SHP77 treated with DMSO at 0.1 percent for 48 hours (cell line): ENCODE results near the gene DEPDC5.

ENCODE experiments used
- DNase-seq: peaks from one replicate; lab custom pipeline; 2025; lab: John Stamatoyannopoulos, UW

The DEPDC5 gene

DNA sequence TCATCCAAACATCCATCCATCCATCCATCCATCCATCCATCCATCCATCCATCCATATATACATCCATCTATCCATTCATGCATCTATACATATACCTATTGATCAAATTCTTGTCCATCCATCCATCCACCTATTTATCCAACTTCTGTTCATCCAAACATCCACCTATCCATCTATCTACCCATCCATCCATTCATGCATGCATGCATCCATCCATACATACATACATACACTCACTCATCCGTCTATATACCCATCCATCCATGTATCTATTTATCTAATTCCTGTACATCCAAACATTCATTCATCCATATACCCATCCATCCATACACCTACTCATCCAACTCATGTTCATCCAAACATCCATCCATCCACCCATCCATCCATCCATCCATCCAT, 171.2 kb downstream of the DEPDC5 start:
- no peak for DNase-seq

DNA sequence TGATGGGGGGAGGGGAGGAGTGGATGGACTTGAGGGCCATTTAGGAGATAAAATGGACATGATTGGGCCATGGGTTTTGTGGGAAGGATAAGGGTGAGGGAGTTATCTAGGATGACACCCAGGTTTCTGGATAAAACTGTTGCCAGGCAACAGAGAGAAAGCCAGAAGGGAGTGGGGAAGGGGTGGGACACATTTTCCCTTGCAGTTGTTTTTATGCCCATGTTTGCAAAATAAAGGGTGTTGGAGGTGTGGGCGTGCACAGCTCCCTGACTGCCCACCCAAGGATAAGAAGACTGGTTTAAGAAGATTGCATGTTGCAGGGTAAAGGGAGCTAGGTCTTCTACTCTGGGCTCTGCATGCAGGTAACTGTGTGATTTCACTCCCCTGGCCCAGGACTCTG, 172.2 kb downstream of the DEPDC5 start:
- no peak for DNase-seq

DNA sequence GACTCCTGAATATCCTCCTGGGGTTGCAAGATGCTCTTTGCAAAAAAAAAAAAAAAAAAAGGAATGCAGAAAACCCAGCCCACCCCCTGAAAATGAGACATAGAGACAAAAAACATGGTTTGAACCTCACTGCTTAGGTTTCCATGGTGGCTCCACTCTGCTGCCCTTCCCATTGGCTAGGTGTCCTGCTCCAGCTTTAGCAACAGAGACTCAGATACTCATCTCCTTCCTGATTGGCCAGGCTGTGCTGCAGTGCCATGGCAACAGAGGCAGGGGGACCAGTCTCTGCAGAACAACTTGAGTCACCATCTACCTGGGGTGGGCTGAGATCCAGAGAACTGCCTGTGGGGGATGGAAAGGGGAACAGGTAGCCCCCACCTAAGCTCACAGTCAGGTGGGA, 173.2 kb downstream of the DEPDC5 start:
- no peak for DNase-seq

DNA sequence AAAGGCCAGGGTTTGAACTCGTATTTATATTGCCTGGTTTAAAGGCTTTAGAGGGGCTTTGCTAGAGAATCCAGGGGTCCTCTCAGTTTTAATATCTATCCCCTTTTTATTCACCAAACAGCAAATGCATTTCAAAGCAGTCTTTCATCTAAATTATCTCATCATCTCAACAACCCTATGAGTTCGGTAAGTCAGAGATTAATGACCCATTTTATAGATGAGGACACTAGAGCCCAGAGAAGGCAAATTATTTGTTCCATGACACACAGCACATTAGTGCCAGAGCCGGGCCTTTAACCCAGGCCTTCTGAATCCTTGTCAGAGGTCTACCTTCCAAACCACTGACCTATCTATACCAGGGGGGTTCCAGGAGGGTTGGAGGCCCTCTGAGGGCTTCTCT, 173.7 kb downstream of the DEPDC5 start:
- DNase-seq = no peak

DNA sequence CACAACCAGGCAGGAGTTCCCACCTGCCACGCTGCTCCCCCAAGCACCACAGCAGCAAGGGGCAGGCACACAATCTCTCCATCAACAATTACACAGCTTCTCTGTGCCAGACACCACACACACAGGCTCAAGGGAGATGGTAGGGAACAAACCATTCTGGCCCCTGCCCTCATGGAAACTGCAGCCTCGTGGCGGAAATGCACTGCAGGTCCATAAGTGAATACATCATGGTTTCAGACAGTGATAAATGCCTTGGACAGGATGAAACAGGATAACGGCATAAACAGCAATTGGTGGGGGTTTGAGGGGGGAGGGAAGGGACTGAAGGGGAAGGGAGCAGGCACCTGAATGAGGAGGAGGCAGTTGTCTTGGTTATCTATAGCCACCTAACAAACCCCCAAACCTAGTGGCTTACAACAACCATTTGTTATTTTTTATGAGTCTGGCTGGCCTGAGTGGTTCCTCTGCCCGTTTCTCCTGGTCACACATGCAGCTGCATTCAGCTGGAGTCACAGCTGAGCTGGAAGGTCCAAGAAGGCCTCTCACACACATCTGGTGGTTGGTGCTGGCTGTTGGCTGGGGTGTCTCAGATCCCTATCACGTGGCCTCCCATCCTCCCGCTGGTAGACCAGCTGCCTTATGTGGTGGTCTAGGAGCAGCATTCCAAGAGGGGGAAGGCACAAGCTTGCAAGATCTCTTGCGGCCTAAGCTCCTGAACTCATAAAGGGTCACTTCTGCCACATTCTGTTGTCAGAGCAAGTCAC, 175.5 kb downstream of the DEPDC5 start:
- no peak for DNase-seq

DNA sequence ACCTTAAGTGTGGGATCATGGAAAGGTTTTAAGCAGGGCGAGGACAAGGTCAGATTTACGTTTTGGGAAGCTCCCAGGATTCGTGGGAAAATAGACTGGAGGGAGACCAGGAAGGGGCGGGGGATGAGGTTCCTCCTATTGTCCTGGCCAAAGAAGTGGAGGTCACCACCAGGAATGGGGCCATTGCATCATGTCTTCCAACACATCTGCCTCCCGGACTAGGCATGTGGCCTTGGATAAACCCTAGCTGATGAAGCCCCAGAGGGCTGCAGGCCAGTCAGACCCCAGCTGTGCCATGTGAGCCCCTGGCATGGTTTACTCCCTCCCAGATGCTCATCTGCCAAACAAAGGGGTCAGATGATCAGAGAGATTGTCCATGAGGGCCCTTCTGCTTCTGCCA, 179.0 kb downstream of the DEPDC5 start:
- no peak for DNase-seq

DNA sequence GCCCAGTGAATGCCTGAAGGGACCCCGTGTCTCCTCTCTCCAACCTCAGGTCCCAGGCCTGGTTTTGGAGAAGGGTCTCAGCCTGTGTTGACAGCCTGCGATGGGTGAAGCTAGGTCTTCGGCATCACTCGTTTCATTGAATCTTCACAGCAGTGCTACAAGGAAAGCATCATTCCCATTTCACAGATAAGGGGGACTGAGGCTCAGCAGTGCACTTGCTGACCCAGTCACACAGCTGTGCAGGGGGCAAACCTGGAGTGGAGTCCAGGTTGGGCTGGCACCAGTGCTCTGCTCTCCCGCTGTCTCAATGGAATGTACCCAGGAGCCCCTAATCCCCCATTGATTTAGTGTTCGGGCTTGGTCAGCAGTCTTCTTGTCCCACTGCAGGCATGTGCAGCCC, 179.6 kb downstream of the DEPDC5 start:
- no peak for DNase-seq

DNA sequence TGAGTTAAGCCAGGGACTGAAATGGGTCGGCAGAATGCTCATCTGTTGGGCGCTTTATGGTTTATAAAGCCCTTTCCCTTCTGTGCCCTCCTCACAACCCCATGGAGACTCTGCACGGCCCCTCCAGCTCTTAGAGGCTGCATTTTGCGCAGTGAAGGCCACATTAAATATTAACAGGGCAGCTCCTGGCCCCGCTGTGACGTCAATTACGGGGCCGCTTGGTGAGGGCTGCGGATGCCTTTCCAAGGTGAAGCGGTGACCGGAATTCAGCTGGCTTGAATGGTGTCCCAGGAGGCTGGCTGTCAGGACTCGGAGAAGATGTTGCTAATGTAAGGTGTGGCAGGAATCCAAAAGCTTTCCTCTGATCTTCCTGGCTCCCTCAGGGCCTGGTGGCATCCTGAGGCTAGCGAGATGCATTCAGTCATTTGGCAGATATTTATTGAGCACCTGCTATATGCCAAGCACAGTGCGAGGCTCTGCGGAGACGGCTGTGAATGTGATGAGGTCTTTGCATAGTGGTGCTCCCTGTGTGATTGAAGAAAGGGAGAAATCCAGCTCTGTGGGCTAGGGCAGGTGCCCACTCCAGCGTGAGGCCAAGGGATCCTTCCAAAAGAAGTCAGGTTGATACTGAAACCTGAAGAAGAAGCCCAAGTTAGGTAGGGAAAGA, 180.1 kb downstream of the DEPDC5 start:
- no peak for DNase-seq

DNA sequence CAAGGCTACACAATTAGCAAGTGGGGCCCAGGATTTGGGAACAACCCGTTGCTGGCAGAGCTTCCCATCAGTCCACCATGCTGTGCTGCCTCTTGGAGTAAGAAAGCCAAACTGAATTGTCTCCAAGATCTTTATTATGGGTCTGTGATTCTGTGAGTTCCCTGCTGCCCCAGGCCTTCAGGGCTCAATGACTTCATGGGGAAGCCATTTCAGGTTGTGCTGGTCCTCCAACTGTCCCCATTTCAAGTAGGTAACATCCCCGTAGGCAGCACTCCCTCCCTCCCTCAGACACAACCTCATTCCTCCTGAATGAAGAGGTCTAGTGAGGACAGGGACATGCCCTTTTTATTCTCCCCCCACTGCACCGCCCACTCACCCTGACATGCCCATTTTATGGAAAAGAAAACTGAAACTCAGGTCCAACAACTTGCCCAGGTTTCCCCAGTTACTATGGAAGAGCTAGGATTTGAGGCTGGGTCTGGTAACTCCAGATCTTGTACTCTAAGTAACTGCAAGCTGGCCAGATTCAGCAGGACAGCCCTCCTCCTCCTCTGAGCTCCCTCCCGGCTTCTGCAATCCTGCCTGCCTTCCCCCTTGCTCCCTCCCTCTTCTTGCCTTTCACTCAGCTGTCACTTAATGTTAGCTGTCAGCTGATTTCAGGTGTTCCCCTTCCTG, 182.3 kb downstream of the DEPDC5 start:
- no peak for DNase-seq

DNA sequence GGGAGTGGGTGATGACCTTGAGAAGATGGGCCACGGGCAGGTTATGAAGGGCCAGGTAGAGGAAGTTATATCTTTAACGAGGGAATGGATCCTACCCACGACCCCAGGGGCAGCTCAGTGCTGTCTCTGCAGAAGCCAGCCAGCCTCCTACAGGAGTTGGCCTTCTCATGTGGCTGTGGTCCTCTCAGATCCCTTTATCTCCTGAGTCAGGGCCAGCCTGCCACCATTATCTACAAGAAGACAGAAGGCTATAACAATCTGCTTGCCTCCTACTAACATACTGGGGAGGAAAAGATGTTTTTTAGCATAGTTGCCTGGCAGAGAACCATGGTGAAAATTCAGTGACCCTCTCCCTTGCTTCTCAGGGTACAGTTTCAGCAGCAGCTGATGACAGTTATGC, 183.5 kb downstream of the DEPDC5 start:
- no peak for DNase-seq

DNA sequence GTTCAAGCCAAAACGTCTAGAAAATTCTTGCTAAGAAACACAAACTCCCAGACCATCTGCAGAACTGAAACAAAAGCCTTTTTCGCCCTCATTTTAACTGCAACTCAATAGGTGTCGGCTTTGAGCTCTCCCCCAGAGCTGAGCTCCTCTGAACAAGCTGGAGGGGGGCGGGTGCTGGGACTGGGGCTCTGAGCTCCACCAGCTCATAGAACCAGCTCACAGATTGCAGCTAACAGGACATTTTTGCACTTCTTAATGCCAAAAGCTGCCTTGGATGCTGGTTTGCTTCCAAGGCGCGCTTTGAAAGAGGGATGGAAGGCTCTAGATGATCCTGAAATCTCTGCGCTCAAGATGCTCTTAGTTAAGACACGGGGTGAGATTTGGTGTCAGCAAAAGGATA, 184.5 kb downstream of the DEPDC5 start:
- DNase-seq = no peak

DNA sequence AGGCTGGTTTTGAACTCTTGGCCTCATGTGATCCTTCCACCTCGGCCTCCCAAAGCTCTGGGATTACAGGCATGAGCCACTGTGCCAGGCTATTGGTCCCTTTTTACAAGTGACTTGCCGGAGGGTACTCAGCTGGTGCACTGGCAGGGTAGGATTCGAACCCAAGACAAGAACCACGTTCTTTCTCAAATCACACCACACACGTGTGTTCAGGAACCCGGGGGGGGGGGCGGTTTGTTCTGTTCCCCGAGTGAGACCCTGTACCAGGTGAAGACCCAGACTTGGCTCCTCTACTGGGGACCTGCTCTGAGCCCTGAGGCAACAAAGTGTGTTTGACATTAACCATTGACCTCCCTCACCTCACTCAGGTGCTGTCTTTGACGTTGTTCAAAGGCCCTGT, 186.7 kb downstream of the DEPDC5 start:
- no peak for DNase-seq

DNA sequence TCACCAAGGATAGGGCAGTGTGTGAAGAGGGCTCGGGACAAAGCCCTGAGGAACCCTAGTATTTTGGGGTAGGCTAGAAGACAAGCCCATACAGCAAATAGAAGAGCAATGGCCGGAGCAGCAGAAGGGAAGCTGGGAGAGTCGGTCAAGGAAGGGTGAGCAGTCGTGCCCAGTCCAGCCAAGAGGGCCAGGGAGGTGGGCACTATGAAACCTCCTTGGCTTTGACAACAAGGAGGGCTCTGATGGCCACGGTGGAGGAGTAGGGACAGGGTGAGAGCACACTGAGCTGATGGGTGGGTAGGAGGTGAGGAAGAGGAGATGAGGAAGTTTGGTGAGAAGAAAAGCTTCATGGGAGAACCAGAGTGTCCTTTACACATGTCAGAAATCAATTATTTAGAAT, 188.3 kb downstream of the DEPDC5 start:
- no peak for DNase-seq

DNA sequence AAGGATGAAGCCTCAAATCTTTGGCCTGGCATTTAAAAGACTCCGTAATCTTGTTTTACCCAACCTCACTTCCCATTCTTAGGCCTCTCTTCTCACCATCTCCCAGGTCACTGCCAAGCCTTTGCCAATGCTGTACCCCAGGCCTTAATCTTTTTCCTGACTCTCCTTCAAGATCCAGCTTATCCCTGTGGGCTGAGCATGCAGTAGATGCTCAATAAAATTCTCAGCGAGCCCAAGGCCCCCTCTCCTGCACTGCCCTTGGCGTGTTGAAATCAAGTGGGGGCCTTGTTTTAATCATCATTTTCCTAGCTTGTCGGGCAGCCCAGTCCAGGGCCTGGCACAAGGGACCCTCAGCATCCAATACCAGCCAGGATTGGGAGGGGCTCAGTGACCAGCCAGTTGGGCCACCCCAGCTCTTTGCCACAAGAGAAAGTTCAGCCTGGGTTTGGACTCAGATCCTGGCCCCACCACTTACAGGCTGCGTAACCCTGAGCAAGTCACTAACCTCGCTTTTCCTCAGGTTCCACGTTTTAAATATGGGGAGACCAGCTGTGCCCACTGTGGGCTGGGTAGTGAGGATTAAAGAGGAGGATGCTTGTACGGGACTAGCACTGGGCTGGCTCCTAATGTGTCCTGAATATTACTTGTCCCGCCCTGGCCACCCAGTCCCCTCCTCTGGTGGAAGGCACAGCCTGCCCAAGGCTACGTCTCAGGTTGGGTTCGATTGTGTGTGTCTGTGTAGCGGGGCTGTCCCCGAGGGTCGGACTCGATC, 189.6 kb downstream of the DEPDC5 start:
- DNase-seq = no peak

DNA sequence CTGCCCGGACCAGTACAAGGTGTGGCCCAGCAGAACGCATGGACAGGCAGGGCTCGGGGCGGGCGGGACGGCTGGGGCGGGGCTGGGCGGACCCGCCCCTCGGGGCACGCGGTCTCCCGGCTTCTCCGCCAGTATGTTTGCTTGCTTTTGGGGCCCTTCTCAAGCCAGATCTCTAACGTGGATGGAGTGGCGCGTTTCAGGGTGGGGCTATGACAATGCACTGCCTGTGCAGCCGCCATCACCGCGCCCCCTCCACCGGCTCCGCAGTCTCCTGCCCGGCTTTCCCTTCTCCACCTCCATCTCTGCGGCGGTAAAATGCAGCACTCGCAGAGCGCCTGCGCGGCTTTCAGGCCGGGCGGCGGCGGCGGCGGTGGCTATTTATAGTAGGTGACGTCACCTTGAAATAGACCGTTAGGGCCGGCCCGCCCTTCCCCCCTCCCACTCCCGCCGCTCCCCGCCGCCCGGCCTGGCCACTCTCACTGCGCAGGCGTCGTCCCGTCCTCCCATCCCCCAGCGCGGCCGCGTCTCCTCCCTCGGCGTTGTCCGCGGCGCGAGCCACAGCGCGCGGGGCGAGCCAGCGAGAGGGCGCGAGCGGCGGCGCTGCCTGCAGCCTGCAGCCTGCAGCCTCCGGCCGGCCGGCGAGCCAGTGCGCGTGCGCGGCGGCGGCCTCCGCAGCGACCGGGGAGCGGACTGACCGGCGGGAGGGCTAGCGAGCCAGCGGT, 190.3 kb downstream of the DEPDC5 start, which contains the start of gene YWHAH:
Gene YWHAH, plus strand, starts transcription at position 558 of the 722 bp plus-strand sequence. CDS start 199 bp downstream, outside the sequence.
- peak; percentile 85 for DNase-seq

DNA sequence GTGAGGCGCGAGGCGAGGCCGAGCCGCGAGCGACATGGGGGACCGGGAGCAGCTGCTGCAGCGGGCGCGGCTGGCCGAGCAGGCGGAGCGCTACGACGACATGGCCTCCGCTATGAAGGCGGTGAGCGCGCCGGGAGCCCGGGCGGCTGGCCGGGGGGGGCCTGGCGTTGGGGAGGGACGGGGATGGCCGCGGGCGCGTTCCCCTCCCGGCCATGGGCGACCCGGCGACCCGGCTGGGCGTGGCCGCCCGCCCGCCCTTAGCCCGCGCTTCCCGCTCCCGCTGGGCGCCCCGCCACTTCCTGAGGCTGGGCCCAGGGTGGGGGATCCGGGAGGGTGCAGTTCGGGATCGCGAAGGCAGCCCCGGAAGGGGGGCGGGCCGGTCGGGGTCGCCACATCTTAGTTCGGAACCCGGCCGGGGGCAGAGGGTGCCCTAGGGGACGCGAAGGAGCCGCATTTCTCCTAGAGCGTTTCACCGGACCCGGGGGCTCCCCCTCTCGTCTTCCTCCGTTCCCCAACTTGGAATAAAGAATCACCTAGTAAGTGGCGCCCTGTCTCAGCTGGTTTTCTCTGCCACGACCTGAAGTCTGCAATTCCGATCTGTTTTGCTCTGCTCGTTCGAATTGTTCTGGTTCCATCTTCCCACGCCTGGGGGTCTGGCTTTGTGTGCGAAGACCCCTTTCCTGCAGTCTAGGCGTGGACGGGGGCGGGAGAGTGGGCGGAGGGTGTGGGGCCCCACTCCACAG, 191.1 kb downstream of the DEPDC5 start:
- no peak for DNase-seq

DNA sequence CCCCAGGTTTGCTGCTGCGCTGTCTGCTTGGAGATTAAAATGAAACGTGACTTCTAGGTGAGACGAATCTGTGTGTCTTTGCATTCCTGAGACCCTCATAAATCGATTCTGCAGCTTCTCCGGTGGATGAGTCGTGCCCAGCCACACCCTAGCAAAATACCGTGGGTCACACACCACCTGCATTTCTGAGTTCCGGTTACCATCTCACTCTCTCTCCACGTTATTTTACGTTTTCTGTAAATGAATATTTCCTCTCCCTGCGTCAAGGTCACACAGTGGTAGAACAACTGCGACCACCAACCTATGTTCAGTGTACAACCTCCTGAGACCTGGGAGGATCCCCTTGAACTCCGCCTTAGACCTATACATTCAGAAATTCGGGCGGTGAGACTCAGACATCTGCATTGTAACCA, 191.6 kb downstream of the DEPDC5 start:
- no peak for DNase-seq

DNA sequence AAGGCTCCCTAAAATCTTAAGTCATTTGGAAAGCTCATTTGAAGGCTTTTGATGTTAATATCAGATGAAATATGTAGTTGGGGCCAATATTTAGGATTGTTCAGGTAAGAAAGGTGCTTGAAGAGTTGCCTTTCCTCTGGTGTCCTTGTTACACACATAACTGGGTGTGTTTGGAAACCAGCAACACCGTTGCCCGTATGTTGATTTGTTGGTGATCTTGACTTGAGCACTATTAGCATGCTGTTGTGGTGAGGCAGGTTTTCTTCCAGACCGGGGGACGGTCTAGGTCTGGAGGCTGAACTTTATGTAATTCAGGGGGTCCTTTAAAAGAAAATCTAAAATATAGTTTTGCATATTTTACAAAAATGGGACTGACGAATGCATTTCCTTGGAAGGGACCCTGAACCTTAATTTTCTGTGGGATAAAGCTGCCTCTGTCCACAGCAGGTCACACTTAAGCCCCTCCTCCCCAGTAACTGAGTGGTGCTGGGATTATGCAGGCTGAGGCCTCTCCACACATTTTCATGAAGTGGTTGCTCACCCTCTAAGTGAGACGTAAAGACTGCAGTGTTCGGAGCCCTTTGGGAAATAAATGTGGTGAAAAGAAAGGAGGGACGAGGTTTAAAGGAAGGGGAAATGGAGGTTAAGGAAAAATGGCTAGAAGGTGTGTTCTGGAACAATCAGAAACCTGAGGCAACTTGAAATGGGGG, 192.3 kb downstream of the DEPDC5 start:
- DNase-seq = no peak

DNA sequence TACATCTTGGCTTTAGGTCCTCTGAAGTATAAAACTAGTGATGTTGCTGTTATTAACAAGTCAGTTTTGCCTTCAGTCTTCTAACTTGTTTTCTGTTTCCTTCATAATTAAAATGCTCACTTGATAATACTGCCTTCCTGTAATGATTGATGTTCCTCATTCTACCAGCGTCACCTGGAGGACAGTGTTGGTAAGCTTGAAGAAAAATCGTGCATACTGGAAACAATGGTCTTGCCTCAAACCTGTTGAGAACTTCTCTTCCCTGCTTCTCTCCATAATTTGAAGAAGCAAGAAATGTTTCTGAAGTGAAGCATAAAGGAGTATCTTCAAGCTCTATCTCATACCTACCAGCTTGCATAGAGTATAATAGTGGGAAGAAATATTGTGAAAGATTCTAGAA, 193.5 kb downstream of the DEPDC5 start:
- DNase-seq = peak; percentile 12

DNA sequence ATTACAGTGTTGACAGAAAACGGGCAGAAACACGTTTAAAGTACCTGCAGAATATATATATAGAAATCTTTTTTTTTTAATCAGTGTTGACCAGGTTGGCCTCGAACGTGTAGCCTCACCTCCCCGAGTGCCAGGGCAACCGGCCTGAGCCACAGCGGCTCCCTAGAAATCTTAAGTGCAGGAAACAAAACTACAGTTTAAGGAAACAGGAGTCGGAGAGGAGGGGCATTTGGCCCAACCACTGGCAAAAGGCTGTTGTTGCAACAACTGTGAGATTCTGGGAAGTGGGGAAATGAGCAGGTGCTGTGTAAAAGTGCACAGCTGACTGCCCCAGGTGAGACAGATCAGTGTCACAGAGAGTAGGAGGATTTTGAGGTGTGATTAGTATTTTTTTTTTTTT, 194.2 kb downstream of the DEPDC5 start:
- DNase-seq = no peak
